DOHH2 (cell line): ENCODE data around the gene CACNA1A.

Experiments used
- EZH2phosphoT487 ChIP-seq: fragments of 200-600 bp; sonication (generic); IDR thresholded peaks from 2 replicates; pipeline ENCODE4 v1.6.1; 2017; ENCODE audit warnings: borderline replicate concordance, mild to moderate bottlenecking, antibody characterized with exemption, low read length, moderate library complexity, mixed read lengths
- TF ChIP-seq, protein P1 (sequence below): fragments of 200-600 bp; sonication (generic); IDR thresholded peaks from one replicate; pipeline ENCODE4 v1.5.1; 2014; ENCODE audit warnings: antibody characterized with exemption, mild to moderate bottlenecking, low read depth, low read length; ENCODE audit not compliant: poor library complexity, severe bottlenecking

DNA sequence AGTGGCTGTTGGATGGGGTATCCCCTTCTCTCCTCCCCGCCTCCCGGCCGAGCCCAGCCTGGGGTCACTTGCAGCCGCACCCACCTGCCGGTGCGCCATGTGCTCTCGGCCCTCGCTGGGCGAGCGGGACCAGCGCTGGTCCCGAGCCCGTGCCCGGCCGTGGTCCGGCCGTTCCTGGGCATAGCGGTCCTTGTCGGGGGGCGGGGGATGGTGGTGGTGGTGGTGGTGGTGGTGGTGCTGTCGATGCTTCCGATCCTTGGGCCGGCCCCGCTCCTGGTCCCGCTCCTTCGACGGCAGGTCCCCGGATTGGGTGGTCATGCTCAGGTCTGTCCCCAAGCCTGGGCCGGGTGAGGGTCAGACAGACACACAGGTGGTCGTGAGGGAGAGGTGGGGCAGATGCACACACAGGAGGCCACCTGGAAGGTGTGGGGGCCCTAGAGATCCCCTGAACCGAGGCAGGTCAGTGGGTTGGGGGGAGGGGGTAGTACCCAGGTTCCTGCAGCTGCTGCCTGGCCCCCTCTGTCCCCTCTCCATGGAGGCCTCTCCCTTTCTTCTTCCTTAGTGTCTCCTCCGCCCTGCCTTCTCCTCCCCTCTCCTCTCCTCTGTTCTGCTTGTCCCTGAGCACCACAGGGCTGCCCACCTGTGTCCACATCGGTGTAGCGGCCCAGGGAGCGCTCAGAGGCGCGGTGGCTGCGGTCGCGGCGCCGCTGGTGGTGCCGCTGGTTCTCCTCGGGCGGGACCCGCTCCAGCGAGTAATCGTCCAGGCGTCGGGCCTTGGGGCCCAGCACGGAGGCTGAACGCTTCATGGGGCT, 297.4 kb downstream of the CACNA1A start:
- TF ChIP-seq, protein P1, sequence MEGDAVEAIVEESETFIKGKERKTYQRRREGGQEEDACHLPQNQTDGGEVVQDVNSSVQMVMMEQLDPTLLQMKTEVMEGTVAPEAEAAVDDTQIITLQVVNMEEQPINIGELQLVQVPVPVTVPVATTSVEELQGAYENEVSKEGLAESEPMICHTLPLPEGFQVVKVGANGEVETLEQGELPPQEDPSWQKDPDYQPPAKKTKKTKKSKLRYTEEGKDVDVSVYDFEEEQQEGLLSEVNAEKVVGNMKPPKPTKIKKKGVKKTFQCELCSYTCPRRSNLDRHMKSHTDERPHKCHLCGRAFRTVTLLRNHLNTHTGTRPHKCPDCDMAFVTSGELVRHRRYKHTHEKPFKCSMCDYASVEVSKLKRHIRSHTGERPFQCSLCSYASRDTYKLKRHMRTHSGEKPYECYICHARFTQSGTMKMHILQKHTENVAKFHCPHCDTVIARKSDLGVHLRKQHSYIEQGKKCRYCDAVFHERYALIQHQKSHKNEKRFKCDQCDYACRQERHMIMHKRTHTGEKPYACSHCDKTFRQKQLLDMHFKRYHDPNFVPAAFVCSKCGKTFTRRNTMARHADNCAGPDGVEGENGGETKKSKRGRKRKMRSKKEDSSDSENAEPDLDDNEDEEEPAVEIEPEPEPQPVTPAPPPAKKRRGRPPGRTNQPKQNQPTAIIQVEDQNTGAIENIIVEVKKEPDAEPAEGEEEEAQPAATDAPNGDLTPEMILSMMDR, result no peak
- TF ChIP-seq EZH2phosphoT487, result no peak
